ENCODE data around the gene UBE2QL1.

Gene UBE2QL1

DNA sequence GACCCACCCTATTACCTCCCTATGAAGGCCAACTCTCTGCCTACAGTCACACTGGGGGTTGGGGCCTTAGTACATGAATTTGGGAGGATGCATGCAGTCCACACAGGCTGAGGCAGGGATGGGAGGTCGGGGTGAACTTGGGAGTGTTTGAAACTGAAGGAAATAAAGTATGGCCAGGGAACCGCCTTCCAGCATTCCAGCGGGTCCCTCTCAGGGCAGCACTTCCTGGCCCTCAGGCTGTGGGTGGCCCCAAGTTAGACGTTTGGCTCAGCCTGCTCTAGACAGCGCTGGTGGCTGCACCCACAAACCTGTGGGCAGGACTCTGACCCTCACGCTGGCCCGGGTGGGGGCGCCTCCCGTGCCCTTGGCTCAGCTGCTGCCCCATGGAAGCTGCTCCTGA, 74.3 kb downstream of the UBE2QL1 start:
- in situ Hi-C loops (cut with HindIII; ENCODE audit: low sequenced_read_pairs): no loop called here

DNA sequence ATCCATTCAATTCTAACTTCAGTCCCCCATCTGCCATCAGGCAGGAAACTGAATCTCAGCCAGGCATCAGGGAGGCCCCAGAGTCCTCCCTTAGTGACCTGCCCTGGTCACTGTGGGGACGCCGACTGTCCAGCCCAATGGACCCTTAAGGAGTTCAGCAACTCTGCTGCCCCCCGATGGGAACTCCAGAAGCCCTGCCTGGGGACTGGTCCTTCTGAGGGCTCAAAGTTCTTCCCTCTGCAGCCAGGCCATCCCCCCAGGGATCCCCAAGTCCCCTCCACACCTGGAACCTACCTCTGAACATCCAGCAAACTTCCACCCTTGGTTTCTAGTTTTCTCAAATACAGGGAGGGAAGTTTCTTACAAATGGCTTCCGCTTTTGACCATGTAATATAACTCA, 76.8 kb downstream of the UBE2QL1 start:
- in situ Hi-C loops (cut with HindIII; ENCODE audit: low sequenced_read_pairs): no loop called here

DNA sequence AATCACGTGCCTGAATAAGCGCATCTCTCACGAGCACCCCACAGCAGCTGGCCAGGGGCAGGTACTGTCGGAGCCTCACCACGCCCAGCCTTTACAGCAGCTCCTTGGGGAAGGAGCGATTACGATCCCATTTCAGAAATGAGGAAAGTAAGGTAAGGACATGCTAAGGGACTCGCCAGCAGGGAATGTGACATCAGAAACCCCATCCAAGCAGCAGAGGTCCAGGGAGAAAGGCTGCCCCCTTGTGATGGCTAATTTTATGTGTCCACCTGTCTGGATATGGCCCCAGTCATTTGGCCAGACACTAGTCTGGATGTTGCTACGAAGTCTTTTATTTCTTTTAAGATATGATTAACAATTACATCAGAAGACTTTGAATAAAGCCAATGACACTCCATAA, 77.3 kb downstream of the UBE2QL1 start:
- in situ Hi-C loops (cut with HindIII; ENCODE audit: low sequenced_read_pairs): no loop called here

DNA sequence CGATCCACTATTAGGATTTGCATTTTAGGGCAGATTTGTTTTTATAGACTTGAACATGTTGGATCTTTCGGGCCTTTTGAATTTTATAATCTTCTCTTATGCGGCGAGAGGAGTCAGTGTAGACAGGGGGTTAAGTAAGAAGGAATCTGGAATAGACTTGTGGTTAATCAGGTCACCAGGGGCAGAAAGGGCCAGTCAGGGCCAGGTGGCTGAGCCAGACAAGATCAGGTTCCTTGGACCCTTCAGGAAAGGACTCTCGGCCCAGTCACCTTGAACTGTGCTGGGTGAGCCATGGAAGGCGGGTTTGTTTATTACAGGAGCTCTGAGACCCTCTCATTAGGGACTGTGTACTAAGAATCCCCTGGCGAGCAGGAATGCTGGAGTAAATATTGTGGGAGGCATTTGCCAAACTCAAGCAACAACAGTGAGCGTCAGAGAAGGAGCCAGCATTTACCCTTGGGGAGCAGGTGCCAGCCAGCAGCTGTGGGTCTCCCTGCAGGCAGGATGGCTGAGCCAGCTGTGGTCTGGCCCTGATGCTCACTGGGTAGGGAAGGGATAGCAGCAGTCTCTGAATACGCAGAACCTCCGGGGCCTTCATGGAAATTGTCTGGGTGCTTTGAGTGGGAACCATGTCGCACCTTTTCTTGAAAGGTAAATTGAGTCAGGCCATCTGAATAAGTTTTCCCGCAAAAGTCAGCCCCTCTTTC, 79.2 kb downstream of the UBE2QL1 start:
- in situ Hi-C loops (cut with HindIII; ENCODE audit: low sequenced_read_pairs): no loop called here

DNA sequence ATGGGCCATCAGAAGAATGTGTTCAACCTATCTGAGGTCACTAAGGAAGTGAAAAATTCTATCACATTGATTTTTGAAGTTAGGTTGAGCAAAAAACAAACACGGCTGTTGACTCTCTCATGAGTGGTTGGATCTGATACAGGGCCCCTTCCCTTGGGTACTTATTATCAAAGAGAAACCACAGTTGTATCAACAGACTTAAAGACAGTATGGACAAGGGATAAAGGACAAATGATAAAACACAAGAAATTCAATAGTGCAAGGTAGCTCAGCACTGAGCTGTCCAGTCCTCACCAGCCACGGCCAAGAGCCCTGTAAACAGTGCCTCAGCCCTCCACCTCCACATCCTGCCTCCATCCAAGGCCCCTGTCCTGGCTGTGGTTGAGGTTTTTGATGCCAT, 86.9 kb downstream of the UBE2QL1 start:
- in situ Hi-C loops (cut with HindIII; ENCODE audit: low sequenced_read_pairs): no loop called here

DNA sequence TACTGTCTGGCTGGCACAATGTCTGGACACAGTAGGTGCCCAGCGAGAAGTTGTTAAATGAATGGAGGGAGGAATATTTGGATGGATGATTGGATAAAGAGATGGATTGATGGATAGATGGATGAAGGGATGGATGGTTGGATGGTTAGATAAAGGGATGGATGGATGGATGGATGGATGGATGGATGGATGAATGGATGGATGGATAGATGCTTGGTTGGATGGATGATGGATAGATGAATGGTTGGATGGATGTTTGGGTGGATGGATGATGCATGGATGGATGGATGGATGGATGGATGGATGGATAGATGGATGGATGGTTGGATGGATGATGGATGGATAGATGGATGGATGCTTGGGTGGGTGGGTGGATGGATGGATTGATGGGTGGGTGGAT, 90.4 kb downstream of the UBE2QL1 start:
- in situ Hi-C loops (cut with HindIII; ENCODE audit: low sequenced_read_pairs): no loop called here

DNA sequence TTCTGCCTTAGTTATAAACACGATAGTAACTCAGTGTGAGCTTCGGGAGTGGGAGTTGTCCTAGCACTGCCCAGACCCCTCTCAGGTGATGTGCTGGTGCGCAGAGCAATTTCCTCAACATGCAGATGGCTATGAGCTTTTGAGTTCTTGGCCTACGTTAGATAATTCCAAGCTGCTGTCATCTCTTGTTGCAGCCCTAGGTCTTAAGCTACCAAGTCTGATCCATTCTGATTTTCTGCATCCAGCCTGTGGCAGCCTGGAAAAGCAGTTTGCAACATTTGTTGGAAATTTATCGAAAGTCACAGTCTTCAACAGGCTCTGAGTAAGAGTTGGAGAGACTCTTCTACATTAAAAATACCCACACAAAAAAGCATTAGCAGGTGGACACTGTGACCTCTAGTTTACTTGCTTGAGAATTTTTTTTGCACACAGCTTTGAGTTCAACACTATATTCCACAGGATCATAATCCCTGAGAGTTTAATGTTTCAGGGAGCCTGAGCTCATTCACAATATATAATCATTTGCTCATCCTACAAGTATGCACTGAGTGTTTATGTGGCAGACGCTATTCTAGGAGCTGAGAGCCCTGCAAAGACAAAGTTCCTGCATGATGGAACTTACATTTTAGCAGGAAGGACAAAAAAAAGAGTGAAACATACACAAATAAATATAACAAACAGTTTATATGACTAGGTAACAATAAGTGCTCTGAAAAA, 91.6 kb downstream of the UBE2QL1 start:
- in situ Hi-C loops (cut with HindIII; ENCODE audit: low sequenced_read_pairs): no loop called here

DNA sequence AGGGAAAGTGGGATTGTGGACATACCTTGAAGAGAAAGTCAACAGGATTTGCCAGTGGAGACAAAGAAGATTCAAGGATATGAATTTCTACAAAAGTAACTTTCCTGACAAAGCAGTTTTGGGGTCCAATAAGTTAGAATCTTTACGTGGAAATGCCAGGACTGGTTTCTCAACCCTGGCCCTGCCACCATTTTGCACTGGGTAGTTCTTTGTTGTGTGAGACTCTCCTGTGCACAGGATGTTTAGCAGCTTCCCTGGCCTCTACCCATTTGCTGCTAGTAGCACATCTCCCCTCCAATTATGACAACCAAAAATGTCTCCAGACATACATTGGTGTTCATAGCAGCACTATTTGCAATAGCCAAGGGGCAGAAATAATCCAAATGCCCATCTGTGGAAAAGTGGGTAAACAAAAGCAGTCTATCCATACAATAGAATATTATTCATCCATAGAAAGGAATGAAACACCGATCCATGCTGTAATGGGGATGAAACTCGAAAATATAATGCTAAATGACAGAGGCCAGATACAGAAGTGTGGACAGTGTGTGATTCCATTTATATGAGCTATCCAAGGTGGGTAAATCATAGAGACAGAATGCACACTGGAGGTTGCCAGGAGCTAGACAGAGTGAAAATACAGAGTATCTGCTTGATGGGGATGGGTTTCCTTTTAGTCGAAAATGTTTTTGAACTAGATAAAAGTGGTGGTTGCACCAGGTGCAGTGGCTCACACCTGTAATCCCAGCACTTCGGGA, 92.8 kb downstream of the UBE2QL1 start:
- in situ Hi-C loops (cut with HindIII; ENCODE audit: low sequenced_read_pairs): no loop called here

DNA sequence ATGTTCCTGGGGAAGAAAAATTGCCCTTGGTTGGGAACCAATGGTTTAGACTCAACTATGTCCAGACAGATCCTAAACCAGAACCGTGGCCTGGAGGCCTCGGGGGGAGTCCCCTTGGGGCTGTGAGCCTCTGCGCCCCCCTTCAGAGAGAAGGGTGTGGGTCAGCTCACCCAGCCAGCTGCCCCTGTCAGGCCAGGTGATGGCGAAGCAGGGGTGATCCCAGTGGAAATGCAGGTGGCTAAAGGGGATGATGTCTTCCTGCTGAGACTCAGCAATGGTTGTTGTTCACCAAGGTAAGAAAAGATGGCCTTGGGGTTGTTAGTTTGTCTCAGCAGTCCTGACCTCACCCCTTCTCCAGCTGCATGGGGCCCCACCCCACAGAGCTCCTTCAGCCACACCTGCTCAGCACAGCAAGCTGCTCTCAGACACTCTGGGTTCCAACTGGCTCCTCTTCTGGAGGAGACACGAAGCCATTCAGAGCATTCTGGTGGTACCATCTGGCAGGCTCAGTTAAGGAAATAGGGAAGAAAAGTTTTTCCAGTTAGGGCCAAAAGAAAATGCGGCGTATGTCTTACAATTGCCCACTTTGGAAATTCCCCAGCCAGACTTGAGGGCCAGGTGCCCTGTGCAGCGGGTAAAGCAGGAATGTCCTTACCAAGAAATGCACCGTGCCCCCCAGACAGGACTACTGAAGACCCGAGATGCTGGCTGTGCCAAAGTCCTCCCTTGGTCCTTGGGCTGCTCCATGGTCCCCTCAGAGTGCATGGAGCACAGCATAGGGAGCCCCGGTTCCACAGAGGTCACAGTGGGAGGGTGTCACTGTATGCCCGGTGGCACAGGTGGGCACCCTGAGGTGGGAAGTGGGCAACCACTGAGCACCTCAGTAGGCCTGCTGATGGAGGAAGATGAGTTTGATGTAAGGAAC, 94.0 kb downstream of the UBE2QL1 start:
- in situ Hi-C loops (cut with HindIII; ENCODE audit: low sequenced_read_pairs): no loop called here

DNA sequence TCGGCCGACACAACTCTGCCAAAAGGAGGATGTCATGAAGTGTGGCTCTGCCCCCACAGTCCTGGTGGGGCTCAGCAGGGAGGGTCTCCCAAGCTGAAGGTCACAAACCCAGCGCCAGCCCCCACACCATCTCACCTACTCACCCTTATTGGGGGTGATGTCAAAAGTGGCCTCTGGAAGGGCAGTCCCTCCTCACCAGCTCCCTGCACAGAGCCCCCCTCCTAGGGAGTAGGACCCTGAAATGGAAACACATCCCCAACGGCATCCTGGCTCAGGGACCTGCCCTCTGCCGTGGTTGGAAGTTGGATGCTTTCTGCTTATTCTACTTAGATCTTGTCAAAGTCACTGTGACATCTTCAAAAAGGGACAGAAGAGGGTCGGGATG, 94.7 kb downstream of the UBE2QL1 start:
- in situ Hi-C loops (cut with HindIII; ENCODE audit: low sequenced_read_pairs): no loop called here

DNA sequence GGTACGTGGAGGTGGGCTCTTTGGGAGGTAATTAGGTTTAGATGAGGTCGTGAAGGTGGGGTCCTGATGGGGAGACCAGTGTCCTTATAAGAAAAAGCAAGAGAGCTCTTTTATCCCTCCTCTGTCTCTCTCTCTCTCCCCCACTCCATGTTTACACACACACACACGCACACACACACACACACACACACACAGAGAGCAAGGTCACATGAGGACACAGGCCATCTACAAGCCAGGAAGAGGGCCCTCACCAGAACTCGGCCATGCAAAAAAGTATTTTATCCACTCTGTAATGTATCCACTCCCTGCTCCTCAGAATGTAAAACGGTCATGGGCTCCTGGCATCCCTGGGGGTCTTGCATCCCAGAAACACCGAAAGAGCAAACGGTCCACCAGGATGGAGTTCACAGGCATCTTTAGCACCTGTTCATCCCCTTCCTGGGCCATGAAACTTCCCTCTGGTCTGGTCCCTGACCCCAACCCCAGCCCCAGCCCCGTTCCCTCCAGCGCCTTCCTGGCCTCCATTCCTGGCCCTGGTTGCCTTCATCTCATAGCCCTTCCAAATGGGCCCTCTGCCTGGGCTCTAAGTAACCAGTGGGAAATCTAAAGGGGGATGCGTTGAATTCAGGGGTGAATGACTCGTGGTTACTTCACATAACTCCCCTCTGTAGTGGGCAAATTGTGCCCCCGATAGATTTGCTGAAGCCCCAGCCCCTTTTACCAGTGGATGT, 95.3 kb downstream of the UBE2QL1 start:
- in situ Hi-C loops (cut with HindIII; ENCODE audit: low sequenced_read_pairs): no loop called here
